ENCODE measurements around the gene RAB13.
"Not testable (repeated sequence)": the region's sequence is repeated elsewhere in the genome, so short reads cannot be mapped to it uniquely, and the experiment has no call there.

The RAB13 gene

GRCh38 chr1:153985941-153986761, at the start of gene RAB13:
RAB13 (minus strand) TSS chr1:153986339; CDS start chr1:153986236, 103 bp downstream.
- DNase-seq (ENCODE audit: low spot score) = peak; percentile 92

- DNase-seq (ENCODE audit: low spot score) = not testable (repeated sequence)
These were observed 47.6 kb upstream of the RAB13 start for GRCh38 chr1:154033697-154034096.

- DNase-seq (ENCODE audit: low spot score) = no peak
These were observed 33.8 kb upstream of the RAB13 start for GRCh38 chr1:154019940-154020339.

GRCh38 chr1:154019269-154019668, 33.1 kb upstream of the RAB13 start:
- no peak for DNase-seq (ENCODE audit: low spot score)

GRCh38 chr1:154014154-154014907, 28.2 kb upstream of the RAB13 start:
- peak; percentile 66 for DNase-seq (ENCODE audit: low spot score)

GRCh38 chr1:154012543-154012942, 26.4 kb upstream of the RAB13 start:
- not testable (repeated sequence) for DNase-seq (ENCODE audit: low spot score)

GRCh38 chr1:154012129-154012528, 26.0 kb upstream of the RAB13 start:
- no peak for DNase-seq (ENCODE audit: low spot score)

GRCh38 chr1:154006136-154006535, 20.0 kb upstream of the RAB13 start:
- no peak for DNase-seq (ENCODE audit: low spot score)

- DNase-seq (ENCODE audit: low spot score) = no peak
These were observed 14.3 kb upstream of the RAB13 start for GRCh38 chr1:154000420-154000819.

- not testable (repeated sequence) for DNase-seq (ENCODE audit: low spot score)
These were observed 10.7 kb upstream of the RAB13 start for GRCh38 chr1:153996882-153997281.

- no peak for DNase-seq (ENCODE audit: low spot score)
These were observed 9.5 kb upstream of the RAB13 start for GRCh38 chr1:153995640-153996039.

GRCh38 chr1:153995202-153995601, 9.1 kb upstream of the RAB13 start:
- no peak for DNase-seq (ENCODE audit: low spot score)

GRCh38 chr1:153991806-153992205, 5.7 kb upstream of the RAB13 start:
- DNase-seq (ENCODE audit: low spot score) = no peak

GRCh38 chr1:153991151-153991630, 5.1 kb upstream of the RAB13 start:
- DNase-seq (ENCODE audit: low spot score) = no peak

- DNase-seq (ENCODE audit: low spot score) = peak; percentile 99
These were observed 4.5 kb upstream of the RAB13 start, which contains the start of gene RPS27 for GRCh38 chr1:153990468-153991150. RPS27 (plus strand) TSS chr1:153990762; CDS start chr1:153990797, 35 bp downstream.

- no peak for DNase-seq (ENCODE audit: low spot score)
These were observed 1.5 kb upstream of the RAB13 start for GRCh38 chr1:153987621-153988020.

GRCh38 chr1:153985341-153985912, 712 bp downstream of the RAB13 start:
- DNase-seq (ENCODE audit: low spot score) = peak; percentile 83

- no peak for DNase-seq (ENCODE audit: low spot score)
These were observed 1.8 kb downstream of the RAB13 start for GRCh38 chr1:153984123-153984894.

- not testable (repeated sequence) for DNase-seq (ENCODE audit: low spot score)
These were observed 4.4 kb downstream of the RAB13 start for GRCh38 chr1:153981735-153982134.

GRCh38 chr1:153979091-153979490, 7.0 kb downstream of the RAB13 start:
- not testable (repeated sequence) for DNase-seq (ENCODE audit: low spot score)

- peak; percentile 72 for DNase-seq (ENCODE audit: low spot score)
These were observed 7.7 kb downstream of the RAB13 start for GRCh38 chr1:153978274-153978909.

Data from RKO (cell line).